ENCODE data around the gene PRKACG. TPM values are rescaled to one million over a fixed set of nuclear protein-coding genes. Genes with fewer than 3 reads are reported as not detected.

The PRKACG gene
- total RNA-seq, 1 donor from 2014 or later, result not detected

DNA sequence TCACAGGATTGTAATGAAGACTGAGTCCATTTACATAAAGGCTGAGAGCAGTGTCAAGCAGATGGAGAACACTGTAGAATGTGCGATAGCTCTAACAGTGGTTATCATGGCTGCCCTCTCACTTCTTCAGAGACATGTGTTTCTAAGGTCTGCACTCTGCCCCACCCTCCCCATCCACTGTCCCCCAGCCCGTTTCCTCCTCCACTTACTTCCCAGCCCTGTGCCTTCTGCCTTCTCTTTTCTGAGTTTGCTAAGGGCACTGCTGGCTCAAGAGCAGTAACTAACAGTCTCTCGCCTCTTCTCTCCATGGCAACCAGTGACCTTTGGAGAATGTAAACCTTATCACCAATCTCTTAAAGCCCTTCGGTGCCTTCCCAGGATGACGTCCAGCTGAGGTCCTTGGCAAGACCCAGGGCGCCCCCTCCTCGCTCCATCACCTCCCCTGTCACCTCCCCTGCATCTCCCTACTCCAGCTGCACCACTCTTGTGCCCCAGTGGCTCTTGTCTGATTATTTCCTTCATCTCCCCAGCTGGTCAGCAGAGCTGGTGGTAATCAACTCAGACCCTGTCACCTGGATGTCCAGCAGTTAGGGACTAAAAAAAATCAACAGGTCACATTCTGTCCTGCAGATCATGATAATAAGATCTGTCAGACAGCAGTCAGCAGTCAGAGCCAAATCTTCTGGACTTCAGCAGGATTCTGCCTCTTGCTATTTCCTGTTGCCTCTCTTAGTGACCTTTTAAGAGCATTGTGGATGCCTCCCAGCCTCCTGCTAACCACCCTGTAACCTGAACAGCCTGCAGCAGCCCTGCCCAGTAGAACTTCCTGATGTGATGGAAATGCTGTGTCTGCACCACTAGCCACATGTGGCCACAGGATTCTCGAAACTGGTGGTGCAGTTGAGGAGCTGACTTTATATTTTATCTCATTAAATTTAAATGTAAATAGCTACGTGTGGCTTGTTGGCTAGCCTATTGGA is 30.6 kb upstream of the PRKACG start:
- no peak for DNase-seq (ENCODE audit: low spot score, unreplicated experiment)
- H3K4me3 Mint-ChIP-seq (ENCODE audit: low read depth), result peak overlapping the region; percentile 15

DNA sequence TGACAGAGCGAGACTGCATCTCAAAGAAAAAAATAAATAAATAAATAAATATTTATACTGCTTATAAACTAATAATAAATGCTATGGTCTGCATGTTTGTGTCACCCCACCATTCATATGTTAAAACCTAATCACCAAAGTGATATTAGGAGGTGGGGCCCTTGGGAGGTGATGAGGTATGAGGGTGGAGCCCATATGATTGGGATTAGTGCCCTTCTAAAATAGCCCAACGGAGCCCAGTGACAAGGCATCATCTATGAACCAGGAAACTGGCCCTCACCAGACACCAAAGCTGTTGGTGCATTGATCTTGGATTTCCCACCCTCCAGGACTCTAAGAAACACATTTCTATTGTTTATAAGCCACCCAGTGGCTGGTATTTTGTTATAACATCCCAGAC is 26.7 kb upstream of the PRKACG start:
- Mint-ChIP-seq H3K27ac (no peak overlapping the region), H3K27me3 (no peaks in the 10 kb centered on the region), H3K9me3 (ENCODE audit: low read depth) (no peaks in the 10 kb centered on the region), H3K4me3 (ENCODE audit: low read depth) (no peak overlapping the region), H3K4me1 (ENCODE audit: low read depth) (peaks cover 27% of the 10 kb centered on the region), H3K36me3 (ENCODE audit: insufficient read depth) (no peaks in the 10 kb centered on the region)
- DNase-seq (ENCODE audit: low spot score, unreplicated experiment), result no peak
- TF ChIP-seq, protein P1, sequence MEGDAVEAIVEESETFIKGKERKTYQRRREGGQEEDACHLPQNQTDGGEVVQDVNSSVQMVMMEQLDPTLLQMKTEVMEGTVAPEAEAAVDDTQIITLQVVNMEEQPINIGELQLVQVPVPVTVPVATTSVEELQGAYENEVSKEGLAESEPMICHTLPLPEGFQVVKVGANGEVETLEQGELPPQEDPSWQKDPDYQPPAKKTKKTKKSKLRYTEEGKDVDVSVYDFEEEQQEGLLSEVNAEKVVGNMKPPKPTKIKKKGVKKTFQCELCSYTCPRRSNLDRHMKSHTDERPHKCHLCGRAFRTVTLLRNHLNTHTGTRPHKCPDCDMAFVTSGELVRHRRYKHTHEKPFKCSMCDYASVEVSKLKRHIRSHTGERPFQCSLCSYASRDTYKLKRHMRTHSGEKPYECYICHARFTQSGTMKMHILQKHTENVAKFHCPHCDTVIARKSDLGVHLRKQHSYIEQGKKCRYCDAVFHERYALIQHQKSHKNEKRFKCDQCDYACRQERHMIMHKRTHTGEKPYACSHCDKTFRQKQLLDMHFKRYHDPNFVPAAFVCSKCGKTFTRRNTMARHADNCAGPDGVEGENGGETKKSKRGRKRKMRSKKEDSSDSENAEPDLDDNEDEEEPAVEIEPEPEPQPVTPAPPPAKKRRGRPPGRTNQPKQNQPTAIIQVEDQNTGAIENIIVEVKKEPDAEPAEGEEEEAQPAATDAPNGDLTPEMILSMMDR (IDR thresholded peaks at IDR 0.05; ENCODE audit: unreplicated experiment), result no peak

More for the DNA sequence above, 30.6 kb upstream of the PRKACG start:
- TF ChIP-seq, protein P1 (IDR thresholded peaks at IDR 0.05; ENCODE audit: unreplicated experiment), result no peak
- H3K36me3 Mint-ChIP-seq (ENCODE audit: insufficient read depth), result peaks cover 8% of the 10 kb centered on the region
- H3K27ac Mint-ChIP-seq, result peak overlapping the region; percentile 65
- H3K27me3 Mint-ChIP-seq, result no peaks in the 10 kb centered on the region
- H3K9me3 Mint-ChIP-seq (ENCODE audit: low read depth), result no peaks in the 10 kb centered on the region
- H3K4me1 Mint-ChIP-seq (ENCODE audit: low read depth), result peaks cover 28% of the 10 kb centered on the region

DNA sequence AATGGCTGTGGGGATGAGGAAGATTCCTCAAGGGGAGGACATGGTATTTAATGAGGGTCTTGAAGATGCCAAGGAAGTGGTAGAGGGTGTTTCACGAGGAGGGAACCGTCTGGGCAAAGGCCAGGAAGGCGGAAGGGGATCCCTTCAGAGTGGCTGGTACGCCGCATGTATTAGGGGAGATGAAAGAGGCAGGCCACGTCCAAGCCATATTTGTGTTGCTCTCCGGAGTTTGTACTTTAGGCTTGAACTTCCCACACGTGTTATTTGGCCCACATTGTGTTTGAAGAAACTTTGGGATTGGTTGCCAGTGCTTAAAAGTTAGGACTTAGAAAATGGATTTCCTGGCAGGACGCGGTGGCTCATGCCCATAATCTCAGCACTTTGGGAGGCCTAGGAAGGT is 22.9 kb upstream of the PRKACG start:
- peaks cover 4% of the 10 kb centered on the region for H3K4me1 Mint-ChIP-seq (ENCODE audit: low read depth)
- H3K36me3 Mint-ChIP-seq (ENCODE audit: insufficient read depth), result no peaks in the 10 kb centered on the region
- TF ChIP-seq, protein P1 (IDR thresholded peaks at IDR 0.05; ENCODE audit: unreplicated experiment), result no peak
- no peaks in the 10 kb centered on the region for H3K27me3 Mint-ChIP-seq
- no peaks in the 10 kb centered on the region for H3K9me3 Mint-ChIP-seq (ENCODE audit: low read depth)
- H3K4me3 Mint-ChIP-seq (ENCODE audit: low read depth), result peak overlapping the region; percentile 95
- no peak for DNase-seq (ENCODE audit: low spot score, unreplicated experiment)
- peak overlapping the region; percentile 97 for H3K27ac Mint-ChIP-seq

DNA sequence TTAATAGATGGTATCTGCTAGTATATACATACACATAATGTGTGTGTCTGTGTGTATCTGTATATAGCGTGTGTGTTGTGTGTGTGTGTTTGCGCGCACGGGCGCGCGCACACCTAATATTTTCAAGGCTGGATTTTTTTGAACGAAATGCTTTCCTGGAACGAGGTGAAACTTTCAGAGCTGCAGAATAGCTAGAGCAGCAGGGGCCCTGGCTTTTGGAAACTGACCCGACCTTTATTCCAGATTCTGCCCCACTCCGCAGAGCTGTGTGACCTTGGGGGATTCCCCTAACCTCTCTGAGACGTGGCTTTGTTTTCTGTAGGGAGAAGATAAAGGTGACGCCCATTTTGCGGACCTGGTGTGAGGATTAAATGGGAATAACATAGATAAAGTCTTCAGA is 22.4 kb upstream of the PRKACG start:
- peak overlapping the region; percentile 97 for H3K27ac Mint-ChIP-seq
- H3K4me1 Mint-ChIP-seq (ENCODE audit: low read depth), result peaks cover 4% of the 10 kb centered on the region
- H3K9me3 Mint-ChIP-seq (ENCODE audit: low read depth), result no peaks in the 10 kb centered on the region
- H3K36me3 Mint-ChIP-seq (ENCODE audit: insufficient read depth), result no peaks in the 10 kb centered on the region
- TF ChIP-seq, protein P1 (IDR thresholded peaks at IDR 0.05; ENCODE audit: unreplicated experiment), result no peak
- peak overlapping the region; percentile 95 for H3K4me3 Mint-ChIP-seq (ENCODE audit: low read depth)
- no peaks in the 10 kb centered on the region for H3K27me3 Mint-ChIP-seq
- DNase-seq (ENCODE audit: low spot score, unreplicated experiment), result no peak

DNA sequence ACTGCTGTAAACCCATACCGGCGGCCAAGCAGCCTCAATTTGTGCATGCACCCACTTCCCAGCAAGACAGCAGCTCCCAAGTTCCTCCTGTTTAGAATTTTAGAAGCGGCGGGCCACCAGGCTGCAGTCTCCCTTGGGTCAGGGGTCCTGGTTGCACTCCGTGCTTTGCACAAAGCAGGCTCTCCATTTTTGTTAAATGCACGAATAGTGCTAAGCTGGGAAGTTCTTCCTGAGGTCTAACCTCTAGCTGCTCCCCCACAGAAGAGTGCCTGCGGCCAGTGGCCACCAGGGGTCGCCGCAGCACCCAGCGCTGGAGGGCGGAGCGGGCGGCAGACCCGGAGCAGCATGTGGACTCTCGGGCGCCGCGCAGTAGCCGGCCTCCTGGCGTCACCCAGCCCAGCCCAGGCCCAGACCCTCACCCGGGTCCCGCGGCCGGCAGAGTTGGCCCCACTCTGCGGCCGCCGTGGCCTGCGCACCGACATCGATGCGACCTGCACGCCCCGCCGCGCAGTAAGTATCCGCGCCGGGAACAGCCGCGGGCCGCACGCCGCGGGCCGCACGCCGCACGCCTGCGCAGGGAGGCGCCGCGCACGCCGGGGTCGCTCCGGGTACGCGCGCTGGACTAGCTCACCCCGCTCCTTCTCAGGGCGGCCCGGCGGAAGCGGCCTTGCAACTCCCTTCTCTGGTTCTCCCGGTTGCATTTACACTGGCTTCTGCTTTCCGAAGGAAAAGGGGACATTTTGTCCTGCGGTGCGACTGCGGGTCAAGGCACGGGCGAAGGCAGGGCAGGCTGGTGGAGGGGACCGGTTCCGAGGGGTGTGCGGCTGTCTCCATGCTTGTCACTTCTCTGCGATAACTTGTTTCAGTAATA is 21.8 kb upstream of the PRKACG start, which contains the start of gene FXN:
FXN (plus strand) TSS at position 315 of the 871 bp plus-strand sequence; CDS start at position 346, 31 bp downstream.
- Mint-ChIP-seq H3K4me1 (ENCODE audit: low read depth) (peaks cover 4% of the 10 kb centered on the region), H3K4me3 (ENCODE audit: low read depth) (peak within 1 kb of the TSS; percentile 95), H3K27ac (peak within 1 kb of the TSS; percentile 97), H3K9me3 (ENCODE audit: low read depth) (no peaks in the 10 kb centered on the region), H3K36me3 (ENCODE audit: insufficient read depth) (no peaks in the 10 kb centered on the region), H3K27me3 (no peaks in the 10 kb centered on the region)
- peak; percentile 79 for DNase-seq (ENCODE audit: low spot score, unreplicated experiment)
- TF ChIP-seq, protein P1 (IDR thresholded peaks at IDR 0.05; ENCODE audit: unreplicated experiment), result peak; percentile 100
